Measurements from ENCODE around the gene UCN3.
A peak's percentile ranks its signal among the peaks of the same experiment; 100 is the strongest.

UCN3 gene

GRCh38 chr10:5364890-5365338, at the start of gene UCN3:
TSS of gene UCN3 (plus strand) at chr10:5364966. CDS start at chr10:5373721, 8,755 bp downstream.
- DNase-seq (ENCODE audit: low spot score): no peak

GRCh38 chr10:5317547-5318107, 47.1 kb upstream of the UCN3 start:
- peak; percentile 79 for DNase-seq (ENCODE audit: low spot score)

GRCh38 chr10:5318148-5318547, 46.6 kb upstream of the UCN3 start:
- no peak for DNase-seq (ENCODE audit: low spot score)

GRCh38 chr10:5319863-5320262, 44.9 kb upstream of the UCN3 start:
- no peak for DNase-seq (ENCODE audit: low spot score)

GRCh38 chr10:5321273-5321672, 43.5 kb upstream of the UCN3 start:
- DNase-seq (ENCODE audit: low spot score): no peak

- DNase-seq (ENCODE audit: low spot score): no peak
Observed at GRCh38 chr10:5323446-5323845, 41.3 kb upstream of the UCN3 start.

GRCh38 chr10:5325076-5325475, 39.7 kb upstream of the UCN3 start:
- DNase-seq (ENCODE audit: low spot score): no peak

- DNase-seq (ENCODE audit: low spot score): no peak
Observed at GRCh38 chr10:5334196-5334880, 30.4 kb upstream of the UCN3 start.

- DNase-seq (ENCODE audit: low spot score): no peak
Observed at GRCh38 chr10:5338010-5338409, 26.8 kb upstream of the UCN3 start.

GRCh38 chr10:5343092-5343491, 21.7 kb upstream of the UCN3 start:
- no peak for DNase-seq (ENCODE audit: low spot score)

- no peak for DNase-seq (ENCODE audit: low spot score)
Observed at GRCh38 chr10:5343561-5343960, 21.2 kb upstream of the UCN3 start.

- no peak for DNase-seq (ENCODE audit: low spot score)
Observed at GRCh38 chr10:5343979-5344378, 20.8 kb upstream of the UCN3 start.

GRCh38 chr10:5344746-5345145, 20.0 kb upstream of the UCN3 start:
- DNase-seq (ENCODE audit: low spot score): no peak

GRCh38 chr10:5346881-5347280, 17.9 kb upstream of the UCN3 start:
- DNase-seq (ENCODE audit: low spot score): no peak

- DNase-seq (ENCODE audit: low spot score): no peak
Observed at GRCh38 chr10:5349362-5349761, 15.4 kb upstream of the UCN3 start.

- no peak for DNase-seq (ENCODE audit: low spot score)
Observed at GRCh38 chr10:5354068-5354467, 10.7 kb upstream of the UCN3 start.

- DNase-seq (ENCODE audit: low spot score): no peak
Observed at GRCh38 chr10:5355594-5356301, 9.0 kb upstream of the UCN3 start.

GRCh38 chr10:5356302-5356763, 8.4 kb upstream of the UCN3 start:
- peak; percentile 25 for DNase-seq (ENCODE audit: low spot score)

- DNase-seq (ENCODE audit: low spot score): no peak
Observed at GRCh38 chr10:5360318-5360915, 4.3 kb upstream of the UCN3 start.

GRCh38 chr10:5361966-5362365, 2.8 kb upstream of the UCN3 start:
- DNase-seq (ENCODE audit: low spot score): no peak

GRCh38 chr10:5362873-5363272, 1.9 kb upstream of the UCN3 start:
- DNase-seq (ENCODE audit: low spot score): no peak

GRCh38 chr10:5364374-5364773, 392 bp upstream of the UCN3 start:
- DNase-seq (ENCODE audit: low spot score): no peak

GRCh38 chr10:5365928-5366327, 1.2 kb downstream of the UCN3 start:
- DNase-seq (ENCODE audit: low spot score): no peak
